Liver (tissue), 9 donors: ENCODE data around the gene RCSD1. TPM values are rescaled to one million over a fixed set of nuclear protein-coding genes. Genes with fewer than 3 reads are reported as not detected.
A peak's percentile ranks its signal among the peaks of the same experiment; 100 is the strongest.

Experiments used
- DNase-seq: peaks from one replicate; pipeline ENCODE4 v3.0.0-alpha.2; 2017; ENCODE audit warnings: low spot score
- H3K27ac ChIP-seq, 2 donors: one replicate each; pipeline ENCODE4 v1.7.0; 2013; ENCODE audit warnings: inconsistent platforms in 2 of 2, low read length in 2 of 2, control low read depth in 1 of 2, low read depth in 1 of 2, mild to moderate bottlenecking in 1 of 2
- H3K27me3 ChIP-seq, 4 donors: one replicate each; pipeline versions ENCODE4 v1.6.1 to v1.7.0; 2013; ENCODE audit warnings: low read length in 3 of 4, inconsistent platforms in 1 of 4, mild to moderate bottlenecking in 1 of 4, moderate library complexity in 1 of 4; ENCODE audit not compliant: control insufficient read depth in 4 of 4, insufficient read depth in 4 of 4
- H3K36me3 ChIP-seq, 4 donors: one replicate each; pipeline versions ENCODE4 v1.6.1 to v1.7.0; 2013; ENCODE audit warnings: low read length in 3 of 4, mild to moderate bottlenecking in 3 of 4, low read depth in 1 of 4, moderate library complexity in 1 of 4; ENCODE audit not compliant: control insufficient read depth in 4 of 4, insufficient read depth in 3 of 4
- H3K4me1 ChIP-seq, 4 donors: one replicate each; pipeline versions ENCODE4 v1.6.1 to v1.7.0; 2013; ENCODE audit warnings: low read length in 3 of 4, mild to moderate bottlenecking in 3 of 4, moderate library complexity in 1 of 4; ENCODE audit not compliant: control insufficient read depth in 4 of 4, insufficient read depth in 4 of 4
- H3K4me3 ChIP-seq, 3 donors: one replicate each; pipeline versions ENCODE4 v1.6.1 to v1.7.0; 2013; ENCODE audit warnings: low read length in 3 of 3, control low read depth in 1 of 3, low read depth in 1 of 3, mild to moderate bottlenecking in 1 of 3
- H3K9ac ChIP-seq, 2 donors: one replicate each; pipeline ENCODE4 v1.7.0; 2013; ENCODE audit warnings: low read length in 2 of 2, mild to moderate bottlenecking in 2 of 2, moderate library complexity in 2 of 2, control low read depth in 1 of 2, low read depth in 1 of 2
- H3K9me3 ChIP-seq, 4 donors: one replicate each; pipeline versions ENCODE4 v1.6.1 to v1.7.0; 2013; ENCODE audit warnings: low read length in 3 of 4; ENCODE audit not compliant: control insufficient read depth in 4 of 4
- ATF3 ChIP-seq: IDR thresholded peaks from 2 replicates; pipeline ENCODE4 v1.6.1; 2016; ENCODE audit warnings: antibody characterized with exemption
- CTCF ChIP-seq: fragments of 150-350 bp; IDR thresholded peaks from 2 replicates; pipeline ENCODE4 v1.5.1; 2017; ENCODE audit warnings: improper control_type of control experiment, low read depth, low read length; ENCODE audit not compliant: missing input control
- EGR1 ChIP-seq, 2 donors: IDR thresholded peaks; 2 replicates each; pipeline ENCODE4 v1.6.1; 2016 to 2018; ENCODE audit warnings: antibody characterized with exemption in 2 of 2, low read depth in 2 of 2
- FOXA2 ChIP-seq: IDR thresholded peaks from 2 replicates; pipeline ENCODE4 v1.6.1; 2016; ENCODE audit warnings: antibody characterized with exemption
- GABPA ChIP-seq, 2 donors: IDR thresholded peaks in 1 of 2; conservative IDR thresholded peaks in 1 of 2; 2 replicates each; pipeline ENCODE4 v1.6.1; 2016; ENCODE audit warnings: antibody characterized with exemption in 2 of 2, mild to moderate bottlenecking in 1 of 2, moderate library complexity in 1 of 2
- HNF4A ChIP-seq, 2 donors: conservative IDR thresholded peaks; 2 replicates each; pipeline ENCODE4 v1.6.1; 2016; ENCODE audit warnings: antibody characterized with exemption in 2 of 2, mild to moderate bottlenecking in 2 of 2
- HNF4G ChIP-seq: IDR thresholded peaks from 2 replicates; pipeline ENCODE4 v1.6.1; 2016; ENCODE audit warnings: antibody characterized with exemption
- JUND ChIP-seq, 2 donors: IDR thresholded peaks; 2 replicates each; pipeline ENCODE4 v1.6.1; 2016; ENCODE audit warnings: antibody characterized with exemption in 2 of 2
- RAD21 ChIP-seq, 2 donors: IDR thresholded peaks; 2 replicates each; pipeline ENCODE4 v1.6.1; 2016; ENCODE audit warnings: antibody characterized with exemption in 2 of 2, mild to moderate bottlenecking in 2 of 2
- RXRA ChIP-seq, 2 donors: IDR thresholded peaks; 2 replicates each; pipeline ENCODE4 v1.6.1; 2017 to 2018; ENCODE audit warnings: antibody characterized with exemption in 2 of 2, mild to moderate bottlenecking in 1 of 2
- SP1 ChIP-seq: IDR thresholded peaks from 2 replicates; pipeline ENCODE4 v1.6.1; 2018; ENCODE audit warnings: antibody characterized with exemption, mild to moderate bottlenecking
- TAF1 ChIP-seq: conservative IDR thresholded peaks from 2 replicates; pipeline ENCODE4 v1.6.1; 2016; ENCODE audit warnings: antibody characterized with exemption, mild to moderate bottlenecking
- YY1 ChIP-seq: IDR thresholded peaks from 2 replicates; pipeline ENCODE4 v1.6.1; 2016; ENCODE audit warnings: antibody characterized with exemption, mild to moderate bottlenecking
- WGBS: extraction: QIAGEN DNeasy Blood & Tissue Kit; methylation state at CpG from one replicate; pipeline ENCODE4 v1.1.7; 2013; 5-methylcytosine and 5-hydroxymethylcytosine counted together
- polyA plus RNA-seq, 2 donors: library from polyadenylated mRNA; stranded (reverse) in 1 of 2; unstranded in 1 of 2; fragments of 200-250 nt in 1 of 2; fragments of >200 nt in 1 of 2; fragmentation: Nextera tagmentation in 1 of 2; extraction: Ambion mirVana in 1 of 2; gene quantifications; one replicate each; pipeline versions ENCODE4 v1.2.1 to v1.2.3, GENCODE V29; 2013 to 2015
- total RNA-seq, 2 donors: library from RNA; depleted of rRNA; stranded (reverse); fragments of >200 nt; gene quantifications; one replicate each; pipeline ENCODE4 v1.2.3, GENCODE V29; 2014
- TF ChIP-seq, protein P1 (sequence below): IDR thresholded peaks from 2 replicates; pipeline ENCODE4 v1.6.1; 2016; ENCODE audit warnings: antibody characterized with exemption, mild to moderate bottlenecking
- TF ChIP-seq, protein P2 (sequence below): IDR thresholded peaks from 2 replicates; pipeline ENCODE4 v1.6.1; 2016; ENCODE audit warnings: antibody characterized with exemption
- TF ChIP-seq, protein P3 (sequence below): IDR thresholded peaks from 2 replicates; pipeline ENCODE4 v1.6.1; 2016; ENCODE audit warnings: antibody characterized with exemption
- donor health status: healthy.
- donor health status: healthy.
- donor health status: healthy.
- donor health status: healthy.
- donor health status: healthy.

RCSD1 gene
- total RNA-seq: 10 to 100 TPM in 1 of 2 donors, 1 to 10 TPM in 1; 8.3 to 15.0 TPM
- 1 to 10 TPM; 3.1 to 3.8 TPM for polyA plus RNA-seq

DNA sequence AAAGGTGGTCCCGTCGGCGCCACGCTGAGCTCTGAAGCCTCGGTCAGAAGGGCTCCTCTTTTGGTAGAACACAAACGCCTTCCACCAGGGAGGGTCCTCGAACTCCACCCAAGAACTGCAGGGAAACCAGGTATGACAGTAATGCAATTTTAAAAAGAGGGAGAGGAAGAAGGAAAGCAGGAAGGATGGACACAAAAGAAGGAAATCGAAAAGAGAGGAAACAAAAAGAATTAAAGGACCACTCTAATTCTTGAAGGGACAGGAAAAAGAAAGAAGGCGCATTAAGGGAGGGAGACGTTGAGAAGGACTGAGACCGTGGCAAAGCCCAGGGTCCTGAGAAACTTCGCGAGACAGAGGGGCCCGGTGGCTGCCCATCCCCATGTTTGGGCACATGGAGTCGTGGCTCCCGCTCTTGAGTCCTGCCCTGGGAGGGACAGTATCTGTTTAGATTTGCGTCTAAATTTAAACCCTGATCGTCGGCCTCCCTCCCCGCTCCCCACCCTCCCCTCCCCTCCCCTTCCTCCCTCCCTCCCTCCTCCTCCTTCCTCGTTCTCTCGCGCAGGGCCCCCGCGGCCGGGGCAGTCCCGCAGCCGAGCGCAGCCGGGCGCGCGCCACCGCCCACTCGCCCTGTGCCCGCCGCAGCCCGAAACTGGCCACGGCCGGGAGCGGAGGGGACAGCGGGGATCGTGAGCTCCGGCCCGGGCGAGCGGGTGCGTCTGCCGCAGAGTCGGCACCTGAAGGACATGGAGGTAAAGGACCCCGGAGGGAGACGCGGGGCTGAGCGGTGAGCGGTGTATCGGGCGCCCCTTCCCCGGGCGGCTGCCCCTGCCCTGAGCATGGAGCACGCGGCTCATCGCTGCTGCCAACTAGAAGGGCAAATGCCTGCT lies at the start of gene RCSD1:
Gene RCSD1, plus strand, starts transcription at position 552 of the 887 bp plus-strand sequence. Its CDS starts 192 bp downstream, at position 744.
- Histone ChIP-seq H3K9me3 (no peaks in the 10 kb centered on the region), H3K27ac (peak within 1 kb of the TSS; percentile 58 to 79), H3K27me3 (no peaks in the 10 kb centered on the region), H3K9ac (peak within 1 kb of the TSS; percentile 21 to 50), H3K36me3 (no peaks in the 10 kb centered on the region), H3K4me1 (peaks cover 0 to 9% (median 4%) of the 10 kb centered on the region in 4 donors), H3K4me3 (peak within 1 kb of the TSS; percentile 50 to 67 (median 66))
- TF ChIP-seq, protein P1, sequence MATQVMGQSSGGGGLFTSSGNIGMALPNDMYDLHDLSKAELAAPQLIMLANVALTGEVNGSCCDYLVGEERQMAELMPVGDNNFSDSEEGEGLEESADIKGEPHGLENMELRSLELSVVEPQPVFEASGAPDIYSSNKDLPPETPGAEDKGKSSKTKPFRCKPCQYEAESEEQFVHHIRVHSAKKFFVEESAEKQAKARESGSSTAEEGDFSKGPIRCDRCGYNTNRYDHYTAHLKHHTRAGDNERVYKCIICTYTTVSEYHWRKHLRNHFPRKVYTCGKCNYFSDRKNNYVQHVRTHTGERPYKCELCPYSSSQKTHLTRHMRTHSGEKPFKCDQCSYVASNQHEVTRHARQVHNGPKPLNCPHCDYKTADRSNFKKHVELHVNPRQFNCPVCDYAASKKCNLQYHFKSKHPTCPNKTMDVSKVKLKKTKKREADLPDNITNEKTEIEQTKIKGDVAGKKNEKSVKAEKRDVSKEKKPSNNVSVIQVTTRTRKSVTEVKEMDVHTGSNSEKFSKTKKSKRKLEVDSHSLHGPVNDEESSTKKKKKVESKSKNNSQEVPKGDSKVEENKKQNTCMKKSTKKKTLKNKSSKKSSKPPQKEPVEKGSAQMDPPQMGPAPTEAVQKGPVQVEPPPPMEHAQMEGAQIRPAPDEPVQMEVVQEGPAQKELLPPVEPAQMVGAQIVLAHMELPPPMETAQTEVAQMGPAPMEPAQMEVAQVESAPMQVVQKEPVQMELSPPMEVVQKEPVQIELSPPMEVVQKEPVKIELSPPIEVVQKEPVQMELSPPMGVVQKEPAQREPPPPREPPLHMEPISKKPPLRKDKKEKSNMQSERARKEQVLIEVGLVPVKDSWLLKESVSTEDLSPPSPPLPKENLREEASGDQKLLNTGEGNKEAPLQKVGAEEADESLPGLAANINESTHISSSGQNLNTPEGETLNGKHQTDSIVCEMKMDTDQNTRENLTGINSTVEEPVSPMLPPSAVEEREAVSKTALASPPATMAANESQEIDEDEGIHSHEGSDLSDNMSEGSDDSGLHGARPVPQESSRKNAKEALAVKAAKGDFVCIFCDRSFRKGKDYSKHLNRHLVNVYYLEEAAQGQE: no peak
- TF ChIP-seq SP1 (no peak), CTCF (no peak), HNF4A (conservative IDR thresholded peaks at IDR 0.05) (no peak), YY1 (no peak), RAD21 (IDR thresholded peaks at IDR 0.05) (no peak)
- 7% methylated on average over 62 of the region's 62 CpGs for WGBS
- DNase-seq: no peak

GRCh38 chr1:167582064-167582463 lies 48.0 kb upstream of the RCSD1 start:
- WGBS: 48% methylated on average over 1 of the region's 1 CpG

DNA sequence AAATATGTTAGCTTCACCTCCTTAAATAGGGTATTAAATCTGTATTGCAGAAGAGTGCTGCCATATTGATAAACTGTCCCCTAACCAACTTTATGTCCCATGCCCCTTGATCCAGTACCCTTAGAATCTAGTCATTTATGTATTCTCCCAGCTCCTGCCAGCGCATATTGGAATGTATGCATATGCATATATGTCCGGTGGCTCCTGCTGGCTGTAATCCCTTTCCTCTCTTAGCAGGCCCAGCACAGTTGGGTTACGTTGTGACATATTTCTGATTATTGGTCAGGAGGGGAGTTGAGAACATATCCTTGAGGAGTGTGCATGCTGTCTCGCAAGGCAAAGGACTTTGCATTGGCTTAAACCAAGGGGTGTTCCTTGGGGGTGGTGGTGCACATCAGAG lies 47.3 kb upstream of the RCSD1 start:
- no peaks in the 10 kb centered on the region for H3K36me3 ChIP-seq
- H3K27ac ChIP-seq: no peak overlapping the region
- no peak overlapping the region for H3K9ac ChIP-seq
- DNase-seq: no peak
- H3K27me3 ChIP-seq: no peaks in the 10 kb centered on the region
- H3K4me3 ChIP-seq: no peak overlapping the region
- no peaks in the 10 kb centered on the region for H3K4me1 ChIP-seq
- WGBS: 98% methylated on average over 4 of the region's 4 CpGs
- H3K9me3 ChIP-seq: no peaks in the 10 kb centered on the region
- TF ChIP-seq TAF1 (no peak), RAD21 (IDR thresholded peaks at IDR 0.05) (no peak), GABPA (IDR thresholded peaks at IDR 0.05 in 1 of 2, conservative IDR thresholded peaks at IDR 0.05 in 1 of 2) (no peak), ATF3 (no peak), EGR1 (IDR thresholded peaks at IDR 0.05; ENCODE audit: low read depth in 2 of 2) (no peak), JUND (IDR thresholded peaks at IDR 0.05) (no peak), YY1 (no peak), HNF4A (conservative IDR thresholded peaks at IDR 0.05) (no peak), RXRA (IDR thresholded peaks at IDR 0.05) (no peak)
- TF ChIP-seq, protein P2, sequence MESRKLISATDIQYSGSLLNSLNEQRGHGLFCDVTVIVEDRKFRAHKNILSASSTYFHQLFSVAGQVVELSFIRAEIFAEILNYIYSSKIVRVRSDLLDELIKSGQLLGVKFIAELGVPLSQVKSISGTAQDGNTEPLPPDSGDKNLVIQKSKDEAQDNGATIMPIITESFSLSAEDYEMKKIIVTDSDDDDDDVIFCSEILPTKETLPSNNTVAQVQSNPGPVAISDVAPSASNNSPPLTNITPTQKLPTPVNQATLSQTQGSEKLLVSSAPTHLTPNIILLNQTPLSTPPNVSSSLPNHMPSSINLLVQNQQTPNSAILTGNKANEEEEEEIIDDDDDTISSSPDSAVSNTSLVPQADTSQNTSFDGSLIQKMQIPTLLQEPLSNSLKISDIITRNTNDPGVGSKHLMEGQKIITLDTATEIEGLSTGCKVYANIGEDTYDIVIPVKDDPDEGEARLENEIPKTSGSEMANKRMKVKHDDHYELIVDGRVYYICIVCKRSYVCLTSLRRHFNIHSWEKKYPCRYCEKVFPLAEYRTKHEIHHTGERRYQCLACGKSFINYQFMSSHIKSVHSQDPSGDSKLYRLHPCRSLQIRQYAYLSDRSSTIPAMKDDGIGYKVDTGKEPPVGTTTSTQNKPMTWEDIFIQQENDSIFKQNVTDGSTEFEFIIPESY: no peak

More at GRCh38 chr1:167582064-167582463, 48.0 kb upstream of the RCSD1 start:
- no peaks in the 10 kb centered on the region for H3K27me3 ChIP-seq
- no peak overlapping the region for H3K4me3 ChIP-seq
- no peaks in the 10 kb centered on the region for H3K36me3 ChIP-seq
- no peak overlapping the region for H3K9ac ChIP-seq
- DNase-seq: no peak
- H3K9me3 ChIP-seq: no peaks in the 10 kb centered on the region
- H3K27ac ChIP-seq: no peak overlapping the region
- TF ChIP-seq RXRA (IDR thresholded peaks at IDR 0.05): peak in 1 of 2 donors; percentile 21
- no peak for TF ChIP-seq HNF4G
- TF ChIP-seq TAF1: no peak
- no peak for TF ChIP-seq YY1
- no peak for TF ChIP-seq FOXA2
- TF ChIP-seq SP1: peak; percentile 22
- TF ChIP-seq, protein P3, sequence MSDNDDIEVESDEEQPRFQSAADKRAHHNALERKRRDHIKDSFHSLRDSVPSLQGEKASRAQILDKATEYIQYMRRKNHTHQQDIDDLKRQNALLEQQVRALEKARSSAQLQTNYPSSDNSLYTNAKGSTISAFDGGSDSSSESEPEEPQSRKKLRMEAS: no peak
- TF ChIP-seq EGR1 (IDR thresholded peaks at IDR 0.05; ENCODE audit: low read depth in 2 of 2): no peak
- TF ChIP-seq GABPA (IDR thresholded peaks at IDR 0.05 in 1 of 2, conservative IDR thresholded peaks at IDR 0.05 in 1 of 2): no peak
- no peaks in the 10 kb centered on the region for H3K4me1 ChIP-seq
